DMS114 treated with DMSO at 0.1 percent for 48 hours (cell line): ENCODE data around the gene NME1.
"Not testable (repeated sequence)": the region's sequence is repeated elsewhere in the genome, so short reads cannot be mapped to it uniquely, and the experiment has no call there.

Experiments used
- DNase-seq: peaks from one replicate; lab custom pipeline; 2025; ENCODE audit not compliant: unreplicated experiment; lab: John Stamatoyannopoulos, UW

NME1 gene

DNA sequence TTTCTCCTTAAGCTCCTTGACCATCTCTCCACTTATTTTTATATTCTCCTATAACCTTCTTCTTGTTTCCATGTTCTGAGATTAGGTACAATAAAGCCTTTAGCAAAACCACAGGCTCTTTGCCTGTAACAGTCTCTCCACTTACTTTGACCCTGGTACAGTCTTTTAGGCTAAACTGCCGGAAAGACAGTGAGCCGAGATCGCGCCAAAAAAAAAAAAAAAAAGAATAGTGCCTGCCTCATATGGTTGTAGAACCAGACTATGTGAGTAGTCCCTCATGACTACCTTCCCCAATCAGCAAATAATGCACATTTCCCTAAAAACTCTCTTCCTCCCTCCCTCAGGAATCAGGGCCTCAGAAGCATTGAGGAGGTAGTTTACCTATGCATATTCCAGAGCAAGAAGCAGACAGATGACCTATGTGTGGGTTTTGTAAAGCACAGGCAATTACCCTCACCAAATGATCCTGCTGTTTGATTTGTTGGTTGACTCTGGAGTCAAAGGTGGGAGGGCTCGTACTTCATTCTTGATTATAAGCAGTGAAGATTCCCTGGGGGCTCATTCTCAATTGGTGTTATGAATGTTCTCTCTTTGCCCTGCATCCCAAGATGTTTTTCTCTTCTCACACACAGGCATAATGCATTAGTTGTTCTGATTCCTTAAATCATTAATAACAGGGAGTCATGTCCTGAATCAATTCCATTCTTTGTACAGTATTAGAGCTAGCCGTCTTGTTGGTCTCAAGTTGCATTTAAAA, 8.9 kb upstream of the NME1 start:
- no peak for DNase-seq

DNA sequence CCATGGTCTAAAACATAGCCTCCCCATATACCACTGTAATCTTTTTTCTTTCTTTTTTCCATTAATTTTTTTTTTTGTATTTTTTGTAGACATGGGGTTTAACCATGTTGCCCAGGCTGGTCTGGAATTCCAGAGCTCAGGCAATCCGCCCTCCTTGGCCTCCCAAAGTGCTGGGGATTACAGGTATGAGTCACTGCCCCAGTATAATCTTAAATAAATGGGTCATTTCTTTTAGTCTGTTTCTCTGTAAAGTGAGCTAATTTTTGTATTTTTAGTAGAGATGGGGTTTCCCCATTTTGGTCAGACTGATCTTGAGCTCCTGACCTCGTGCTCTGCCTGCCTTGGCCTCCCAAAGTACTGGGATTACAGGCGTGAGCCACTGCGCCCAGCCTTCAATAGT, 5.7 kb upstream of the NME1 start:
- DNase-seq: no peak

DNA sequence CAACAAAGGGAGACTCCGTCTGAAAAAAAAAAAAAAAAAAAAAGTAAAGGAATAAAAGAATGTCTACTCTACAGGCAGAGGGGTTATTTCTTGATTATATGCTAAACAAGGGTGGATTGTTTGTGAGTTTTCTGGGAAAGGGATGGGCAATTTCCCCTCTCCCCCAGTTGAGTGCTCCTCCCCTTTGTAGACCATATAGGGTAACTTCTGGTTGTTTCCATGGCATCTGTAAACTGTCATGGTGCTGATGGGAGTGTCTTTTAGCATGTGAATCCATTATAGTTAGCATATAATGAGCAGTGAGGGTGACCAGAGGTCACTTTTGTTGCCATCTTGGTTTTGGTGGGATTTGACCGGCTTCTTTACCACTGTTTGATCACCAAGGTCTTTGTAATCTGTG, 4.2 kb upstream of the NME1 start:
- DNase-seq: no peak

DNA sequence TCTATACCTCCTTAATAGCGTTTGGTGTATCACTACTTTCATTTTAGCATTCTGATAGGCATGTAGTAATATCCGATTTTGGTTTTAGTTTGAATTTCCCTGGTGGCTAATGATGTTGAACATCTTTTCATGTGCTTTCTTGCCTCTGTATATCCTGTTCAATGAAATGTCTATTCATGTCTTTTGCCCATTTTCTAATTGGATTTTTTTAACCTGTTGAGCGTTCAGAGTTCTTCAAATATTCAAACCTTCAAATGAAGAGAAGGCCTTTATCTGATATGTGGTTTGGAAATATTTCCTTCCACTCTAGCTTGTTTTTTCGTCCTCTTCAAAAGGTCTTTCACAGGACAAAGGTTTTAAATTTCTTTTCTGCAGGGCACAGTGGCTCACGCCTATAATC, 2.4 kb upstream of the NME1 start:
- no peak for DNase-seq

DNA sequence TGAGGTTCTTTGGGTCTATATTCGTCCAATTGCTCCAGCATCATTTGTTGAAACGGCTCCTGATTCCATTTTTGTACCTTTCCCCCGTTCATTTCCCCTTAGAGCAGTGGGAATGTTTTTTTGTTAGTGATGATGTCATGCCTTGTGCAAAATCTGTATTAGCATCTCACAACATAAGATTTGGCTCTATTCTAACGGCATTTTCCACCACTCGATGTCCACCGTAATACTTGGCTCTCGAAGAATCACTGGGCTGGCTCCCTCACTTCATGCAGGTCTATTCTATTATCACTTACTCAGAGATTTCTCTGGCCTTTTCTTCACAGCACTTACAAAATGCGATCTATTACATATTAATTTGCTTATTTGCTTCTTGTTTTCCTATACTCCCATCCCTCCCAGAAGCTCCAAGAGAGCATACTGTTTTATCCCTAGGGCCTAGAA, 571 bp upstream of the NME1 start:
- DNase-seq: no peak

DNA sequence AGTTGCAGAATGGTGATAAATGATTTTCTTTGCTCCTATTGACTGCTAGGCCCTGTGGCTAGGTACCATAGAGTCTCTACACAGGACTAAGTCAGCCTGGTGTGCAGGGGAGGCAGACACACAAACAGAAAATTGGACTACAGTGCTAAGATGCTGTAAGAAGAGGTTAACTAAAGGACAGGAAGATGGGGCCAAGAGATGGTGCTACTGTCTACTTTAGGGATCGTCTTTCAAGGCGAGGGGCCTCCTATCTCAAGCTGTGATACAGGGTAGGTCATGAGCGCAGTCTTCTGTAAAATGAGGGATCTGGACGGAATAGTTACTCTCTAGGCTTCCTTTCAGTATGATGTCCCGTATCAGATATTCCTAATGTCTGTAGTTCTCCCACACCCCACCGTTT, 817 bp downstream of the NME1 start:
- DNase-seq: no peak

DNA sequence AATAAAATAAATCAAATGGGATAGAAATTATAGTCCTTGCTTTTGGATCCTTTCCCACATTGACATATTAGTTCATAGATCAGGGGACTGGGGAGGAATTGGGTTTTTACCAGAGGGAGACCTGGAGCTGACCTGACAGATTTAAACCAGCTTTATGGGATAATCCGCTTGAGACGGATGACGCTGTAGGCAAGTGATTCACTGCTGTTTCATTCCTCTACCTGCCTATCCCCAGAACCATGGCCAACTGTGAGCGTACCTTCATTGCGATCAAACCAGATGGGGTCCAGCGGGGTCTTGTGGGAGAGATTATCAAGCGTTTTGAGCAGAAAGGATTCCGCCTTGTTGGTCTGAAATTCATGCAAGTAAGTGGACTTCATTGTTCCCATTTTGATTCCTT, 2.1 kb downstream of the NME1 start:
- DNase-seq: no peak

DNA sequence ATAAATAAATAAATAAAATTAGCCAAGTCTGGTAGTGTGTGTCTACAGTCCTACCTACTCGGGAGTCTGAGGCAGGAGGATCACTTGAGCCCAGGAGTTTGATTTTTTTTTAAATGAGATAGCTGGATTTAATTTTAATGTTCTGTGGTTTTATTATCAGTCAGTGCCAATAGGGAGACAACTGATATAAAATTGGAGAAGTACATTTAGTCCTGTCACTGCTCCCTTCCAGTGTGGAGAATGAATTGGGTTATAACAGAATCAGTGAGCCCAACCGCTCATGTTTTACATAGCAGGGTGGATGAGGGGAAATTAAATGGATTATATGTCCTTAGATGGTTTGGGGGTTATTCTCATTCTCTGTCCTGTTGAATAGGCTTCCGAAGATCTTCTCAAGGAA, 6.2 kb downstream of the NME1 start:
- DNase-seq: no peak

DNA sequence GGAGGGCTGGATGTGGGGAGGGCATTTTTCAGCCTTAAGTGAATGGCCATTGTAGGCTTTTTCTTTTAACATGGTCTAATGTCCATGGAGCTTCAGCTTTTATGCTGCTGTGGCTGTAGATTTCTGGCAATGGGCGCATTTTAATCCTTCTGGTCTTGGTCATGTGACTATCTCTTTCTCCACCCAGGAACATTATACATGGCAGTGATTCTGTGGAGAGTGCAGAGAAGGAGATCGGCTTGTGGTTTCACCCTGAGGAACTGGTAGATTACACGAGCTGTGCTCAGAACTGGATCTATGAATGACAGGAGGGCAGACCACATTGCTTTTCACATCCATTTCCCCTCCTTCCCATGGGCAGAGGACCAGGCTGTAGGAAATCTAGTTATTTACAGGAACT, 8.2 kb downstream of the NME1 start:
- DNase-seq: no peak

DNA sequence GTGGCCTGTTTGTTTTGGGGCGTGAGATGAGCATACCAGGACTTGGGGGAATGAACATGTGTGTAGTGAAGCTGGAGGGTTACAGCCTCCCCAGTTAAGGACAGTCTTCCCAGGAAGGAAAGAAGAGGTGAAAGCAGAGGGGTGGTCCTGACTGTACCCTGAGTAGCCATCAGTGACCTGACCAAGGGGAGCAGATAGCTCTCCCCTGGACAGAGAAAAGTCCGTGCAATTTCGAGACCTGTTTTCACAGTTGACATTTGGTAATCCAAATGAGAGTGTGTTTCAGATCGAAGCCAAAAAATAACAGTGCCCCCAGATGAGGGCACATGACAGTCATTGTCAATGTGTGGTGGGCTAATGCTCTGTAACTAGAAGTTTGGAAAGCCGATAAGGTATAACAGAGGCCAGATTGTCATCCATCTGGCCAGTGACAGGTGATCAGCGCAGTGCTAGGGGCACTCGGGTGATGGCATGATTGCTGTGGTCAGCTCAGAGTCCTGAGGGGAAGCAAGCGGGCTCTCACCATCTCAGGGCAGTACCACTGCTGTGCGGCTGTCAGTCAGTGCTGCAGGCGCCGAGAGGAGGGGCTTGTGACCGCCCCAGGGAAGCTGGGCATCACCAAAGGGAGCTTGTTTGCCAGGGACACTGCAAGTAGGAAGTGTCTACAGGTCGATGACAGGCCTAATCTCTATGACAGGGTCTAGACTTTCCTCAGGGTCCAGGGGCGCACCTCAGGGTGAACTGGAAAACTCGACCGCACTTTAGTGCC, 11.7 kb downstream of the NME1 start:
- no peak for DNase-seq

DNA sequence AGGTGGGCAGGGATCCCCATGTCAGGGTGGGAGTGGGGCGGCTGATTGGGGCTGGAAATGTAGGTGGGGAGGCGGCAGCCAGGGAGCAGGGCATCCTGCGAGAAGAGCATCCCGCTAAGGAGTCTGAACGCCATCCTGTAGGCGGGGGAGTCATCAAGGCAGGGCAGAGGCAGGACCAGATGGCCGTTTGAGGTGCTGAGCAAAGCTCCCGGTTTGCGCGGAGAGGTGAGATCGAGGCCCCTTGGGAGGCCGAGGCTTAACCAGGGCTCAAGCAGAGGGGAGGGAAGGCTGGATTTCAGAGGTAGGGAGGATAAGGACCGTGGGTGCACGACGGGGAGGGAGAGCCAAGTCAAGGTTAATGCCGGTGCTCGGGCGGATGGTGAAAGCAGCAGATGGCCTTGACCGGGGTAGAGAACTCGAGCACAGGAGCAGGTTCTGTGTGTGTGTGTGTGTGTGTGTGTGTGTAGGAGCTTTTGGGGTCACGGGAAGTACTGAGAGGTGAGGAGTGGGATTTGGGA, 12.4 kb downstream of the NME1 start:
- no peak for DNase-seq

DNA sequence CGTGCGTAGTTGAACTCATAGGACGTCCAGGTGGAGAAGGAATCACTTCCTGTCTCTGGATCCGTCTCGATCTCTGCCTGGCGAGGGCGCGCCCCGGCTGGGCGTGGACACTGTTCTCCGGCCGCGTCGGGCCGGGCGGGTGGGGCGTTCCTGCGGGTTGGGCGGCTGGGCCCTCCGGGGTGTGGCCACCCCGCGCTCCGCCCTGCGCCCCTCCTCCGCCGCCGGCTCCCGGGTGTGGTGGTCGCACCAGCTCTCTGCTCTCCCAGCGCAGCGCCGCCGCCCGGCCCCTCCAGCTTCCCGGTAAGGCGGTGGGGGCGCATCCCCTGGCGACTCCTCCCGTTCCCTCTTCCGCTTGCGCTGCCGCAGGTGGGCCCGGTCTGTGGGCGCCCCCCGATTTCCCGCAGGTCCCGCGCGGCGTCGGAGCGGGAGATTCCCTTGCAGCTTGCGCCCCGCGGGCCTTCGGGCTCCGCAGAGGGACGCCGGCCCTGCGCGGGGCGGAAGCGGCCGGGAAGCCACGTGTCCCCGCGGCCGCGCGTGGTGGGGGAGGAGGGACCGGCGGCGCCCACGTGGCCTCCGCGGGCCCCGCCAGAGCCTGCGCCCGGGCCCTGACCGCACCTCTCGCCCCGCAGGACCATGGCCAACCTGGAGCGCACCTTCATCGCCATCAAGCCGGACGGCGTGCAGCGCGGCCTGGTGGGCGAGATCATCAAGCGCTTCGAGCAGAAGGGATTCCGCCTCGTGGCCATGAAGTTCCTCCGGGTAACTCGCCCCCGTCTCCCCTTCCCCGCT, 13.0 kb downstream of the NME1 start, which contains the start of gene NME2:
TSS of gene NME2 (plus strand) at position 214 of the 789 bp plus-strand sequence. CDS start at position 634, 420 bp downstream.
- peak; percentile 73 for DNase-seq

DNA sequence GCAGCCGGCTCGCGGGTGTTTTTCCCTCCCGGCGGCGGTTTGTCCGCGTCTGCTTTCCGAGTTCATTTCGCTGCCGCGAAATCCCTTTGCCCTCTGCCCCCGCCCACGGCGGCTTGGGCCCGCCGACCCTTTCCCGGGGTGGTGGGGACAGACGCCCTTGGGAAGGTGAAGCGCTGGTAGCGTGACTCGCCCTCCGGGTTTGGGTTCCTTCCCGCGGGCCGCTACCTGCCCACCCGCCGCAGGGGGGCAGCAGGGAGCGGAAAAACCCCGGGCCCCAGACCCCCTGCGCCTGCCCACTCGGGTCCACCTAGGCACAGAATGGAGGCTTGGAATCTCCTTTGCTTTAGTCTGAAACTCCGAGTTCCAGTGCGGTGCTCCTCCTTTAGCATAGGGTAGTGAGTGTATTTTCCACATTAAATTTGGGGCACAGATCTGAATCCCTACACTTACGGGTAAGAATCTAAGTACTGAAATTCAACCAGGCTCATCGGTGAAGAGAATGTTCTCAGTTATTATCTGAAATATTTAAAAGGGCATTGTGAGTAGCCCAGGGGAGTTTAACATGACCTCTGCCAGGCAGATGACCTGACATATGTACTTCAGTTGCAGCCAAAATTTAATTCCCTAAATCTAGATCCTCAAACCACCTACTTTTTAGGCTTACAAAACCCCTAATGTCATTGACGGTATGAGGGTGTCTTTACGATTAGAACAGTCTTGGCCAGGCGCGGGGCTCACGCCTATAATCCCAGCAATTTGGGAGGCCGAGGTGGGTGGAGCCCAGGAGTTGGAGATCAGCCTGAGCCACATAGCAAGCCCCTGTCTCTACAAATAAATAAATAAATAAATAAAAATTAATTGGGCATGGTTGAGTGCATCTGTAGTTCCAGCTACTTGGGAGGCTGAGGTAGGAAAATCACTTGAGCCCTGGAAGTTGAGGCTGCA, 13.9 kb downstream of the NME1 start:
- no peak for DNase-seq

DNA sequence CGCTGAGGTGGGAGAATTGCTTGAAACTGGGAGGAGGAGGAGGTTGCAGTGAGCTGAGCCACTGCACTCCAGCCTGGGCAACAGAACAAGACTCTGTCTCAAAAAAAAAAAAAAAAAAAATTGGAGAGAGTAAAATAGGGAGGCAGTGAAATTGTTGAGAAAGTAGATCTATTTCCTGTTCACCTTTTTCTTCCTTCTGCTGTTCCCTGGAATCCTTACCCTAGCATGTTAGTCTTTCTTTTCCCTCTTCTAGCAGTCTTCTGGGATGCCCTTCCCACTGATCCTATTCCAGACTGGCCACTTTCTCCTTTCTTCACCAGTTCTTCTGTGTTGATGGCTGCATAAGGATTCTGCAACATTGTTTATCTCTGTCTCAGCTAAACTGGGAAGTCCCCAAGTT, 16.0 kb downstream of the NME1 start:
- no peak for DNase-seq

DNA sequence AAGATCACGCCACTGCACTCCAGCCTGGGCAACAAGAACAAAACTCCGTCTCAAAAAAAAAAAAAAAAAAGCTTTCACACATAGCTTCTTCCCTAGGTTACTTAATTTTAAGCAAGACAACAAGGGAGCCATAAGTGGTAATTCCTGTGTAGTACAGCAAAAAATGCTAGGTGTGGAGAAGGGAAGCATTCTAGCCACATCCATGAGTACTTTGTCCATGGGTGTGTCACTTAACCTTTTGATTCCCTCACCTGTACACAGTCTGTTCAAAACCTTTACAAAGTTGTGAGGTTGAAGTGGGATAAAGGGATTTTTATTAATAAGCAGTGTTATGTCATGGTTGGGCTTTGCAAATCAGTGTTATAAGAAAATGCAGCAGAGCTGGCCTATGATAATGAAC, 17.4 kb downstream of the NME1 start:
- no peak for DNase-seq

DNA sequence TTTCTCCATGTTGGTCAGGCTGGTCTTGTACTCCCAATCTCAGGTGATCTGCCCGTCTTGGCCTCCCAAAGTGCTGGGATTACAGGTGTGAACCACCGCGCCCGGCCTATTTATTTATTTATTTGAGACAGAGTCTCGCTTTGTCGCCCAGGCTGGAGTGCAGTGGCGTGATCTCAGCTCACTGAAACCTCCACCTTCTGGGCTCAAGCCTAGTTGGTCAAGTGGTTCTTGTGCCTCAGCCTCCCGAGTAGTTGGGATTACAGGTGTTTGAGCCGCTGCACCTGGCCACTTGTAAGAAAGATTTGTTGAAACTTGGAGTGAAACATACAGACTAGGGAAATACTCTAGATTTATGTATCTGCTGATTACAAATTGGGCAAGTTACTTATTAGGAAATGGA, 18.7 kb downstream of the NME1 start:
- DNase-seq: not testable (repeated sequence)

DNA sequence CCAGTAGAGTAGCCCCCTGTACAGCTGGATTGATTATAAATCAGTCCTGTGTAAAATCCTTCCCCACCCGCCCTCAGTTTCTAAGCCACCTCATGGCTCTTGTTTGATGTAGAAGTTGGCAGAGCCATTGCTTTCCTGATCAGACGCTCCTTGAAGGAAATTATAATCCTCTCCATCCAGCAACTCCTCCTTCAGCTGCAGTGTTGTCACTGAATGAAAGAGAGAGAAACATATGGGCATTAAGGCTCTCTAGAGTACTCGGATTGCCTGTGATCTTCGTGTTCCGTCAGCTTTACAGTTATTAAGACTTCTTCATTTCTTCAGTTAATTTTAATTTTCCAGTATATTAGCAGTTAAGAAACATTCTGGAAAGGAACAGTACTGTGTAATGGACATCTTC, 27.1 kb downstream of the NME1 start:
- no peak for DNase-seq

DNA sequence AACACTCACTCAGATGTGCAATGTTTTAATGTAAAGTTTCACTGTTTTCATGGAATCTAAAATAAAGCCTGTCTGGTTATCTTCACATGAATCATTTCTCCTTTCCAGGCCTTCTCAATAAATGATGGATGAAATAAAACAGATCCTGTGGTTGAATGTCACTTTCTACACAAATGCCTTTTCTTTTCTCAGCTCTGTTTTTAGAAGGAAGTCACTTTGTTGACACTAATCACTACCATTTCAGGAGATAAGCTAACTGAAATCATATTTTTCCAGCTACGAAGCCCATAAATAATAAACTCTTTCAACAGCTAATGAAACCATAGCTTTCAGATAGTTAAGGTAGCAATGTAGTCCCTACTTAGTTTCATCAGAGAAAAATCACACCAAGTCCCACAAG, 30.8 kb downstream of the NME1 start:
- no peak for DNase-seq

DNA sequence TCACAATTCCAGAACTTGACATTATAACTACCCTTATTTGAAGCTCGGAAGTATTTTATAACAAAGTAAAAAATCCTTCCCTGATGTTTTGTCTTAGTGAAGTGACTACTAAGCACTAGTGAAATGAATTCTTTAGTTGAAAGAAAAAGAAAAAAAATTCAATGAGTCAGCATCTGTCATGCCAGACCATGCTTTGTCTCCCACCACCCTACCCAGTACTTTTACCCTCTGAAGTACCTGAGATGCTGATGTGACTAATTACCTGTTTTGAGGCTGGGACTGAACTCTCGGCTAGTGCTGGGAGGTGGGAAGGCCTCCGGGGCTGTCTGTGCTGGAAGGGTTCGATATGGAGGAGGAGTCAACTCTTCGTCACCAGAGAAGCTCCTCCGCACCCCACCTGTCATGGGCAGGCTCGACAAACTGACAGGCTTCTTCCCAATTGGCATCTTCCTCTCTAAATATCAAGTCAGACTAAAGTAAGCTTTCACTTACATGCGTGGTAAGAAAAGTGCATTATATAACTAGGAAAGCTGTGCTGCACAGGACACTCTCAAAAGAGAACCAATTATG, 32.5 kb downstream of the NME1 start:
- DNase-seq: no peak

DNA sequence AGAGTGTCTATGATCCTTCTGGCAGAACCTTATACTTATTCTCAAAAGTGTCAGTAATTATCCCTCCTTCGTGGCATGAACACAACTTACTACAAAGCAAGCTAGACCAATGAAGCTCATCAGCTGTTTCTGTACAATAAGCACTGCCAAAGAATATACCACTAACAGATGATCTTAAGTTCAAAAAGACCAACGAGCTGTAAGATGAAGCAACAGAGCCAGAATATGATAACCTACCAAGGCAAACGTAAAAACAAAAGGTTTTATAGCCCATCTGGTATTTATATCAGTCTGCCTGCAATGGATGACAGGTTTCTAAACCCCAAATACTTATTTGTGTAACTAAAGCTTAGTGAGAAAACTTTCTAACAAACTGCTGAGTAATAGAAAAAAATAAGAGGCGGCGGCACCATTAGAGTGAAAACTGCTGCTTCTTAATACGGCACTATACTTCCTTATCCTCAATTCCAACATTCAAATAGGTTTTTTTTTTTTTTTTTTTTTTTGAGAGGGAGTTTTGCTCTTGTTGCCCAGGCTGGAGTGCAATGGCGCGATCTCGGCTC, 35.0 kb downstream of the NME1 start:
- no peak for DNase-seq
